Testis (tissue), 3 donors: Measurements from ENCODE around the gene ITGAE. TPM values are rescaled to one million over a fixed set of nuclear protein-coding genes. Genes with fewer than 3 reads are reported as not detected.

ENCODE experiments used
- DNase-seq: peaks from one replicate; pipeline ENCODE4 v3.0.0-alpha.2; 2019
- H3K27ac ChIP-seq, 2 donors: fragments of 200-600 bp; sonication (generic); one replicate each; pipeline ENCODE4 v1.5.1; 2019
- H3K27me3 ChIP-seq: fragments of 200-600 bp; sonication (generic); one replicate; pipeline ENCODE4 v1.5.1; 2019
- H3K36me3 ChIP-seq: fragments of 200-600 bp; sonication (generic); one replicate; pipeline ENCODE4 v1.5.1; 2017; ENCODE audit warnings: low read depth; ENCODE audit errors: missing control alignments
- H3K4me1 ChIP-seq: fragments of 200-600 bp; sonication (generic); one replicate; pipeline ENCODE4 v1.5.1; 2019
- H3K4me3 ChIP-seq, 2 donors: fragments of 200-600 bp; sonication (generic); one replicate each; pipeline ENCODE4 v1.5.1; 2017 to 2019
- H3K9me3 ChIP-seq: fragments of 200-600 bp; sonication (generic); one replicate; pipeline ENCODE4 v1.5.1; 2017
- POLR2A ChIP-seq: fragments of 450-650 bp; IDR thresholded peaks from one replicate; pipeline ENCODE4 v1.6.1; 2017; ENCODE audit warnings: antibody characterized with exemption, mild to moderate bottlenecking, moderate library complexity
- WGBS, 2 donors: methylation state at CpG; one replicate each; pipeline ENCODE4 v1.1.5; 2018; 5-methylcytosine and 5-hydroxymethylcytosine counted together
- intact Hi-C: fragments of 100-400 bp; cut with DNase I; formaldehyde crosslinking; loops from one replicate; pipeline ENCODE4 v1.15.1; 2023; ENCODE audit warnings: low total_unique reads
- polyA plus RNA-seq: library from polyadenylated mRNA; stranded (reverse); fragments of 350-450 nt; fragmentation: Illumina TruSeq; extraction: RNeasy Lipid Tissue Mini Kit (QIAGEN cat#74804); gene quantifications from one replicate; pipeline ENCODE4 v1.2.3, GENCODE V29; 2014; ENCODE audit warnings: low read depth, low replicate concordance; ENCODE audit not compliant: insufficient read depth
- total RNA-seq, 2 donors: library from RNA; depleted of rRNA; stranded (reverse); fragments of >200 nt; gene quantifications; one replicate each; pipeline ENCODE4 v1.2.3, GENCODE V29; 2016
- TF ChIP-seq, protein P1 (sequence below), 3 experiments: fragments of 450-650 bp in 2 of 3; fragments of 200-600 bp in 1 of 3; sonication (generic) in 1 of 3; IDR thresholded peaks; one replicate each; pipeline ENCODE4 v1.5.1; 2016 to 2019; ENCODE audit warnings: antibody characterized with exemption in 3 of 3, mild to moderate bottlenecking in 2 of 3, moderate library complexity in 1 of 3

ITGAE gene
- total and polyA plus RNA-seq, 3 donors from 2014 or later = 13.1 to 46.7 (median 16.1) TPM

- intact Hi-C loops = no loop called here
- no peak for DNase-seq
- H3K27ac ChIP-seq = no peak overlapping the region
- H3K4me1 ChIP-seq = no peaks in the 10 kb centered on the region
- 89 to 90% methylated on average over 12 of the region's 12 CpGs for WGBS, 2 donors
- no peaks in the 10 kb centered on the region for H3K9me3 ChIP-seq
- TF ChIP-seq, protein P1, sequence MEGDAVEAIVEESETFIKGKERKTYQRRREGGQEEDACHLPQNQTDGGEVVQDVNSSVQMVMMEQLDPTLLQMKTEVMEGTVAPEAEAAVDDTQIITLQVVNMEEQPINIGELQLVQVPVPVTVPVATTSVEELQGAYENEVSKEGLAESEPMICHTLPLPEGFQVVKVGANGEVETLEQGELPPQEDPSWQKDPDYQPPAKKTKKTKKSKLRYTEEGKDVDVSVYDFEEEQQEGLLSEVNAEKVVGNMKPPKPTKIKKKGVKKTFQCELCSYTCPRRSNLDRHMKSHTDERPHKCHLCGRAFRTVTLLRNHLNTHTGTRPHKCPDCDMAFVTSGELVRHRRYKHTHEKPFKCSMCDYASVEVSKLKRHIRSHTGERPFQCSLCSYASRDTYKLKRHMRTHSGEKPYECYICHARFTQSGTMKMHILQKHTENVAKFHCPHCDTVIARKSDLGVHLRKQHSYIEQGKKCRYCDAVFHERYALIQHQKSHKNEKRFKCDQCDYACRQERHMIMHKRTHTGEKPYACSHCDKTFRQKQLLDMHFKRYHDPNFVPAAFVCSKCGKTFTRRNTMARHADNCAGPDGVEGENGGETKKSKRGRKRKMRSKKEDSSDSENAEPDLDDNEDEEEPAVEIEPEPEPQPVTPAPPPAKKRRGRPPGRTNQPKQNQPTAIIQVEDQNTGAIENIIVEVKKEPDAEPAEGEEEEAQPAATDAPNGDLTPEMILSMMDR (IDR thresholded peaks at IDR 0.05) = no peak
- TF ChIP-seq POLR2A = no peak
- no peaks in the 10 kb centered on the region for H3K27me3 ChIP-seq
- H3K36me3 ChIP-seq = no peaks in the 10 kb centered on the region
- no peak overlapping the region for H3K4me3 ChIP-seq
Observed at GRCh38 chr17:3838206-3838605, 37.2 kb upstream of the ITGAE start.

GRCh38 chr17:3836551-3836950 lies 35.6 kb upstream of the ITGAE start:
- intact Hi-C loops = no loop called here
- Histone ChIP-seq H3K27me3 (no peaks in the 10 kb centered on the region), H3K4me1 (no peaks in the 10 kb centered on the region), H3K36me3 (no peaks in the 10 kb centered on the region), H3K9me3 (no peaks in the 10 kb centered on the region), H3K27ac (no peak overlapping the region), H3K4me3 (no peak overlapping the region)
- TF ChIP-seq POLR2A = no peak
- TF ChIP-seq, protein P1 (IDR thresholded peaks at IDR 0.05) = no peak
- no peak for DNase-seq
- WGBS, 2 donors = 87 to 93% methylated on average over 10 of the region's 10 CpGs

DNA sequence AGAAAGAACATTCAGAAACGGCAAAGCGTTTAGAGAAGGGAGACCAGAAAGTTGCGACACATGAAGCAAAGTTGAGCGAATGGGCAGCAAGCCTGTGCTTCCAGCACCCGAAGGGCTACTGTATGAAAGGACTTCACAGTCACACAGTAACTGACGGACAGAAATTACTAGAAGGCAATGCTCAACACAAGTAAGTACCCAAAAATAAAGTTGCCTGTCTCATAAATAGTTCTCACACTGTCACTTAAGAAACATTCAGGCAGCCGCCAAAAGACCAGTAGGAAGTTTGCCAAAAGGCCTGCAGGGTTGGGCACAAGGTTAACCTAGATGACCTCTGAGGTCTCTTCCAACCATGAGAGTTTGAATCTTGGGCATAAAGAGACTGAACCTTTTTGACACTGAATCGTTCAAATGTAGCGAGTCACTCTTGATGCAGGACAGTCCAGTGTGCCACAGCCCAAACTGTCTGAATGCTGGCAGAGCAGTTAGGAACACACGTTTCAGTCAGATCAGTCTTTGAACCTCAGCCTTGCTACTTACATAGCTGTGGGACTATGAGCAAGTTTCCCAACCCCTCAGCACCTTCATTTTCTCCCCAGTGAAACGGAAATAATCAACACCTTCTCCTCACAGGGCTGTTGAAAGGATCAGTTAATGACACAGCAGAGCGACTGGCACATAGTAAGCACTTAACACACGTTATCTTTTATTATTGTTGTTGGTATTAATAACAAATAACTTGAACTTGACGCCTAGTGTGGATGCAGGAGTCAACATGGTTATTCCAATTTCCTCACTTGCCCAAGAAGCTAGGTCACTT lies 34.6 kb upstream of the ITGAE start:
- intact Hi-C loops = no loop called here
- WGBS, 2 donors = 81 to 83% methylated on average over 11 to 14 of the region's 14 CpGs
- no peaks in the 10 kb centered on the region for H3K27me3 ChIP-seq
- no peak overlapping the region for H3K27ac ChIP-seq
- no peaks in the 10 kb centered on the region for H3K36me3 ChIP-seq
- H3K9me3 ChIP-seq = no peaks in the 10 kb centered on the region
- H3K4me3 ChIP-seq = no peak overlapping the region
- DNase-seq = no peak
- TF ChIP-seq, protein P1 (IDR thresholded peaks at IDR 0.05) = no peak
- TF ChIP-seq POLR2A = no peak
- H3K4me1 ChIP-seq = no peaks in the 10 kb centered on the region

GRCh38 chr17:3834811-3835210 lies 33.8 kb upstream of the ITGAE start:
- no peaks in the 10 kb centered on the region for H3K27me3 ChIP-seq
- H3K36me3 ChIP-seq = no peaks in the 10 kb centered on the region
- TF ChIP-seq, protein P1 (IDR thresholded peaks at IDR 0.05) = no peak
- TF ChIP-seq POLR2A = no peak
- 91 to 96% methylated on average over 4 of the region's 4 CpGs for WGBS, 2 donors
- no peaks in the 10 kb centered on the region for H3K9me3 ChIP-seq
- DNase-seq = no peak
- intact Hi-C loops = no loop called here
- no peak overlapping the region for H3K27ac ChIP-seq
- H3K4me1 ChIP-seq = no peaks in the 10 kb centered on the region
- H3K4me3 ChIP-seq = no peak overlapping the region

DNA sequence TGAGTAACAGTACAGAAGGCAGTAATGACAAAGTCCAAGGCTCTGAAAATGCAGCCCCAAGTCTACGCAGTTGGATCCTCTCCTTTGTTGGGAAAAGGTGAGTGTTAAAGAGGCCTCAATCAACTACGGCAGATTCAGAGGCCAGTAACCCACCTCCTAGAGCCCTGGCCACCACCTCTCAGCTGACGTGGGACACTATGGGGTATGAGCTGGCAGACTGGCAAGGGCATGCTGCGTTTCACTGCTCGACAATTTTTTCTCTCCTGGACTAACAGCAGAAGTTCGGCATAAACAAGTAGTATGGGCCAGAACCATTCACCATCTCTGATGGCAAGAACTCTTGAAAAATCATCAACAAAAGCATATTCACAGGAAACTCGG lies 27.9 kb upstream of the ITGAE start:
- DNase-seq = no peak
- TF ChIP-seq, protein P1 (IDR thresholded peaks at IDR 0.05) = no peak
- Histone ChIP-seq H3K4me1 (peaks cover 7% of the 10 kb centered on the region), H3K9me3 (no peaks in the 10 kb centered on the region), H3K4me3 (no peak overlapping the region), H3K27me3 (no peaks in the 10 kb centered on the region), H3K36me3 (no peaks in the 10 kb centered on the region), H3K27ac (no peak overlapping the region)
- intact Hi-C loops = no loop called here
- 87 to 93% methylated on average over 7 of the region's 7 CpGs for WGBS, 2 donors
